ENCODE measurements around the gene ECI2. TPM values are rescaled to one million over a fixed set of nuclear protein-coding genes. Genes with fewer than 3 reads are reported as not detected.

The ECI2 gene
- total RNA-seq, 1 experiment from 2014 or later = 61.4 TPM

- POLR2A ChIA-PET = no interaction called here
- ATAC-seq (no peak), DNase-seq (ENCODE audit: low spot score) (no peak)
- Mint-ChIP-seq H3K4me3 (no peak overlapping the region), H3K27ac (no peak overlapping the region), H3K36me3 (no peaks in the 10 kb centered on the region), H3K4me1 (peaks cover 9% of the 10 kb centered on the region), H3K9me3 (no peaks in the 10 kb centered on the region), H3K27me3 (ENCODE audit: low read depth) (no peaks in the 10 kb centered on the region)
- CTCF ChIA-PET = interaction anchor here (0.5 to 1.6 kb wide), 2 partner anchors 51 to 126 kb away, joined by 5 to 6 read pairs; partner anchors contain the start of gene ECI2
- TF ChIP-seq FOXJ3 (CRISPR knock-in tag; IDR thresholded peaks at IDR 0.05; ENCODE audit: borderline replicate concordance) (no peak), HMGXB4 (CRISPR knock-in tag; IDR thresholded peaks at IDR 0.05) (no peak), SMAD3 (CRISPR knock-in tag; IDR thresholded peaks at IDR 0.05; ENCODE audit: borderline replicate concordance) (no peak), ZNF219 (CRISPR knock-in tag; IDR thresholded peaks at IDR 0.05; ENCODE audit: borderline replicate concordance) (no peak), NR3C1 (CRISPR knock-in tag; conservative IDR thresholded peaks at IDR 0.05; ENCODE audit: low read depth) (no peak), ESRRA (CRISPR knock-in tag; IDR thresholded peaks at IDR 0.05; ENCODE audit: borderline replicate concordance) (no peak), ZNF671 (CRISPR knock-in tag; IDR thresholded peaks at IDR 0.05) (no peak), ZBTB21 (CRISPR knock-in tag; IDR thresholded peaks at IDR 0.05; ENCODE audit: borderline replicate concordance) (no peak), HMGA2 (CRISPR knock-in tag; IDR thresholded peaks at IDR 0.05) (no peak), CBFB (CRISPR knock-in tag; IDR thresholded peaks at IDR 0.05; ENCODE audit: low read depth) (no peak), MAX (CRISPR knock-in tag; IDR thresholded peaks at IDR 0.05) (no peak), TEAD1 (CRISPR knock-in tag; IDR thresholded peaks at IDR 0.05) (no peak), GABPB1 (CRISPR knock-in tag; IDR thresholded peaks at IDR 0.05) (no peak), IRF1 (CRISPR knock-in tag; IDR thresholded peaks at IDR 0.05) (no peak)
Measured at GRCh38 chr6:4084444-4085331, 50.7 kb downstream of the ECI2 start.

- ChIA-PET CTCF (no interaction called here), POLR2A (interaction anchor here (0.6 kb wide), 1 partner anchor 240 kb away, joined by 3 read pairs; no protein-coding TSS in a partner anchor)
- peak; percentile 38 for DNase-seq (ENCODE audit: low spot score)
- no peak for TF ChIP-seq EMX1 (CRISPR knock-in tag; IDR thresholded peaks at IDR 0.05)
- no peak for TF ChIP-seq HMGXB4 (CRISPR knock-in tag; IDR thresholded peaks at IDR 0.05)
- TF ChIP-seq ZSCAN18 (CRISPR knock-in tag; IDR thresholded peaks at IDR 0.05) = no peak
- no peak for TF ChIP-seq IRF2 (CRISPR knock-in tag; IDR thresholded peaks at IDR 0.05; ENCODE audit: borderline replicate concordance, low read depth)
- no peak for TF ChIP-seq TCF7 (CRISPR knock-in tag; IDR thresholded peaks at IDR 0.05; ENCODE audit: low read depth)
- 0 out of 2 replicates have a peak, but pooled peaks have one; percentile 35 for TF ChIP-seq KAT7 (CRISPR knock-in tag; IDR thresholded peaks at IDR 0.05; ENCODE audit: borderline replicate concordance)
- no peak for TF ChIP-seq ATF6 (CRISPR knock-in tag; IDR thresholded peaks at IDR 0.05)
- peaks cover 3% of the 10 kb centered on the region; the same call in 1 of the 2 replicates for H3K4me1 Mint-ChIP-seq
- H3K9me3 Mint-ChIP-seq = no peaks in the 10 kb centered on the region
- ATAC-seq = peak; percentile 84
- peak within 1 kb of the TSS; percentile 53; the same call in 1 of the 2 replicates for H3K27ac Mint-ChIP-seq
- no peaks in the 10 kb centered on the region for H3K36me3 Mint-ChIP-seq
- H3K4me3 Mint-ChIP-seq = no peak within 1 kb of the TSS
- H3K27me3 Mint-ChIP-seq (ENCODE audit: low read depth) = no peaks in the 10 kb centered on the region
Measured at GRCh38 chr6:4078691-4079471, 56.5 kb downstream of the ECI2 start, which contains the start of gene FAM217A. Gene FAM217A (minus strand): TSS chr6:4079137. CDS start chr6:4077414, 1,723 bp downstream.
